Stomach smooth muscle (tissue), 2 donors: Measurements from ENCODE around the gene SCAF8.

Source experiments
- H3K27ac ChIP-seq: one replicate; pipeline ENCODE4 v1.7.0; 2013; ENCODE audit warnings: mild to moderate bottlenecking, low read length, inconsistent platforms
- H3K27me3 ChIP-seq, 2 donors: one replicate each; pipeline ENCODE4 v1.7.0; 2013; ENCODE audit warnings: low read length in 2 of 2; ENCODE audit not compliant: insufficient read depth in 2 of 2, control insufficient read depth in 1 of 2
- H3K36me3 ChIP-seq, 2 donors: one replicate each; pipeline ENCODE4 v1.7.0; 2013; ENCODE audit warnings: low read length in 2 of 2; ENCODE audit not compliant: control insufficient read depth in 2 of 2, insufficient read depth in 2 of 2
- H3K4me1 ChIP-seq: one replicate; pipeline ENCODE4 v1.7.0; 2013; ENCODE audit warnings: low read length; ENCODE audit not compliant: control insufficient read depth, insufficient read depth
- H3K4me3 ChIP-seq, 2 donors: one replicate each; pipeline ENCODE4 v1.7.0; 2013; ENCODE audit warnings: low read length in 2 of 2
- H3K9ac ChIP-seq, 2 donors: one replicate each; pipeline ENCODE4 v1.7.0; 2013; ENCODE audit warnings: low read length in 2 of 2, mild to moderate bottlenecking in 1 of 2
- H3K9me3 ChIP-seq, 2 donors: one replicate each; pipeline ENCODE4 v1.7.0; 2013; ENCODE audit warnings: low read length in 2 of 2; ENCODE audit not compliant: control insufficient read depth in 2 of 2
- donor health status: healthy.
- donor health status: Pancreatic carcinoma.

Gene SCAF8

GRCh38 chr6:154862536-154862935, 129.3 kb downstream of the SCAF8 start:
- Histone ChIP-seq H3K4me1 (no peaks in the 10 kb centered on the region), H3K4me3 (no peak overlapping the region), H3K9me3 (no peaks in the 10 kb centered on the region), H3K27ac (no peak overlapping the region), H3K36me3 (no peaks in the 10 kb centered on the region), H3K27me3 (no peaks in the 10 kb centered on the region), H3K9ac (no peak overlapping the region)

- no peak overlapping the region for H3K27ac ChIP-seq
- H3K9ac ChIP-seq: no peak overlapping the region
- H3K9me3 ChIP-seq: no peaks in the 10 kb centered on the region
- no peak overlapping the region for H3K4me3 ChIP-seq
- H3K27me3 ChIP-seq: no peaks in the 10 kb centered on the region
- H3K36me3 ChIP-seq: peaks cover 0 to 2% of the 10 kb centered on the region in 2 donors
- H3K4me1 ChIP-seq: no peaks in the 10 kb centered on the region
Measured at GRCh38 chr6:154864066-154864430, 130.8 kb downstream of the SCAF8 start.

- H3K27ac ChIP-seq: no peak overlapping the region
- H3K4me3 ChIP-seq: no peak overlapping the region
- peaks cover 0 to 2% of the 10 kb centered on the region in 2 donors for H3K36me3 ChIP-seq
- no peaks in the 10 kb centered on the region for H3K4me1 ChIP-seq
- H3K9me3 ChIP-seq: no peaks in the 10 kb centered on the region
- H3K27me3 ChIP-seq: no peaks in the 10 kb centered on the region
- H3K9ac ChIP-seq: no peak overlapping the region
Measured at GRCh38 chr6:154865291-154865690, 132.1 kb downstream of the SCAF8 start.

DNA sequence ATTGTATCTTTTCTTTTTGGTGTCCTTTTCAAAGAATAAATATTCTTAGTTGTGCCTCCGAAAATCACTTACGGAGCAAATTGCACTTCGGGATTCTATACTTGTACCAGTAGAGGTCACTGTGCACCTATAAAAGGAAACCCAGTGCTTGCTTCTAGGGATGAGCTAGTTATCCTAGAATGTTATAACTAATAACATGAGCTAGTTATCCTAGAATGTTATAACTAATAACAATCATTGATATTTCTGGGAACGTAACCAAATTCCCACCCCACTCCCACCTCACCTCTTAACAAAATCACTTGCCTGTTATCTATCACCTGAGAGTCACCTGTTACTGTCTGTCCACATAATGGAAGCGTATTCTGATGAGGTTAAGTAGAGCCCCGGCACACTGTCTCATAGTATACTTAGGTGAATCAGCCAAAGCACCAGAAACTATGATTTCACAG, 135.0 kb downstream of the SCAF8 start:
- Histone ChIP-seq H3K4me3 (no peak overlapping the region), H3K27me3 (no peaks in the 10 kb centered on the region), H3K9me3 (no peaks in the 10 kb centered on the region), H3K36me3 (peaks cover 0 to 2% of the 10 kb centered on the region in 2 donors), H3K4me1 (no peaks in the 10 kb centered on the region), H3K9ac (no peak overlapping the region), H3K27ac (no peak overlapping the region)

DNA sequence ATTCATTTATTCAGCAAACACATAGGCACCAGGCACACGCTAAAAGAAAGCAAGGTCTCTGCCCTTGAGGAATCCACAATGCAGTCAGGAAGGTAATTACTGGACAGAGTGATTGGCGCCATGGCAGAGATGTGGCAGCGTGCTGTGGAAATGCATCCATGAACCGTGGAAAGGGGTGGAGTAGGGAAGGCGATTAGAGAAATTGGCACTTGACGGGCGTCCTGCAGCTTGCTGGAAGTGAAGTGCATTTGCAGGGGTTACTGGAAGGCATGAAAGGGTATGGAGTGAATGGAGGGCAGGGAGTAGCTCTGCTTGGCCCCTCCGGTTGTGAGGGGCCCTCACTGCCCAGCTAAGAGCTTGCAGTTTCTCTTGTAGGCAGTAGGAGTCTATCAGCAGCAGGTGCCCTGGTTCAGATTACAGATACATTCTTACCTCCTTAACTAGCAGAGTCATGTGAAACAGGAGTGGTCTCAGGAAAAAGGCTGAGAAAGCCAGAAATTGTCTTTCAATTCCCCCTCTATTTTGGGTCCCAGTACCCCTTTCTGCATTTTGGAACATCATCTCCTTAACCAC, 139.4 kb downstream of the SCAF8 start:
- Histone ChIP-seq H3K4me1 (no peaks in the 10 kb centered on the region), H3K9me3 (no peaks in the 10 kb centered on the region)

GRCh38 chr6:154873546-154873945, 140.3 kb downstream of the SCAF8 start:
- no peaks in the 10 kb centered on the region for H3K4me1 ChIP-seq
- H3K9me3 ChIP-seq: no peaks in the 10 kb centered on the region
- no peak overlapping the region for H3K27ac ChIP-seq
- no peak overlapping the region for H3K4me3 ChIP-seq
- no peak overlapping the region for H3K9ac ChIP-seq
- H3K36me3 ChIP-seq: peaks cover 0 to 2% of the 10 kb centered on the region in 2 donors
- no peaks in the 10 kb centered on the region for H3K27me3 ChIP-seq

More for the DNA sequence above, 139.4 kb downstream of the SCAF8 start:
- Histone ChIP-seq H3K9ac (no peak overlapping the region), H3K27ac (no peak overlapping the region), H3K4me3 (no peak overlapping the region), H3K27me3 (no peaks in the 10 kb centered on the region), H3K36me3 (peaks cover 0 to 2% of the 10 kb centered on the region in 2 donors)

GRCh38 chr6:154874773-154875592, 141.8 kb downstream of the SCAF8 start:
- H3K9ac ChIP-seq: no peak overlapping the region
- no peak overlapping the region for H3K4me3 ChIP-seq
- no peaks in the 10 kb centered on the region for H3K4me1 ChIP-seq
- H3K36me3 ChIP-seq: peaks cover 0 to 2% of the 10 kb centered on the region in 2 donors
- no peaks in the 10 kb centered on the region for H3K27me3 ChIP-seq
- no peaks in the 10 kb centered on the region for H3K9me3 ChIP-seq
- H3K27ac ChIP-seq: no peak overlapping the region

DNA sequence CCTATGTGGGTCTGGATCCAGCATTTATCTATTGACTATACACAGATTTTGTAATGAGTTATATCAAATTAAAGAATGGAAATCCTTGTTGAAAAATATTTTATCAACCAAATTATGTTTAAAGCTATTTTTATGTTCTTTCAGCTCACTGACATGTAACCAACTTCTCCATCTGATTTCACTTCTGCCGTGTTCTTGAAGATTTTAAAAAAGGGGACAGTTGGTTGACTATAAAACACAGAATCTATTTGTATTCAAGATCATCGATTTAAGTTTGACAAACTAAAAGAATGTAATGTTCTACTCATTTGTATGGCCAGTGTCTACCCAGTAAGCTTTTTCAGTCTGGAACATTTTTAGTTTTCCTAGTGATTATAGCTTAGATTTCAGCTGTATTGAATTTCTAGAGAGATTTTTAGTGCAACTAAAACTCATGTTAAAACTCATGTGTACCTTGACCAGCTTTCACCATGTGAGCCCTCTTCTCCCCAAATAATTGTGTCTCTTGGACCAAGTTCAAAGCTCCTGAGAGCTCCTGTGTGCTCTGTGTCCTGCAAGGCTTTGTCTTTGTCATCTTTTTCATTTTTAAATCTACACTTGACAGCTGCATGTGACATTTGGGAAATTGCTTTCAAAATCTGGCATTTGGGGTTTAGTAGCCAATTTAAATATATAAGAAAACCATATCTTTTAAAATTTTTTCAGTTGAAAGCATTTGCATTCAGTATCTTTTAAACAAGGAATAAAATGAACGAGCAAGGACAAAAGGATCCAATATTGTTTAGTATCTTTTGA, 143.5 kb downstream of the SCAF8 start:
- Histone ChIP-seq H3K36me3 (peaks cover 0 to 2% of the 10 kb centered on the region in 2 donors), H3K9me3 (no peaks in the 10 kb centered on the region), H3K27me3 (no peaks in the 10 kb centered on the region), H3K27ac (no peak overlapping the region), H3K4me3 (no peak overlapping the region), H3K4me1 (no peaks in the 10 kb centered on the region), H3K9ac (no peak overlapping the region)

DNA sequence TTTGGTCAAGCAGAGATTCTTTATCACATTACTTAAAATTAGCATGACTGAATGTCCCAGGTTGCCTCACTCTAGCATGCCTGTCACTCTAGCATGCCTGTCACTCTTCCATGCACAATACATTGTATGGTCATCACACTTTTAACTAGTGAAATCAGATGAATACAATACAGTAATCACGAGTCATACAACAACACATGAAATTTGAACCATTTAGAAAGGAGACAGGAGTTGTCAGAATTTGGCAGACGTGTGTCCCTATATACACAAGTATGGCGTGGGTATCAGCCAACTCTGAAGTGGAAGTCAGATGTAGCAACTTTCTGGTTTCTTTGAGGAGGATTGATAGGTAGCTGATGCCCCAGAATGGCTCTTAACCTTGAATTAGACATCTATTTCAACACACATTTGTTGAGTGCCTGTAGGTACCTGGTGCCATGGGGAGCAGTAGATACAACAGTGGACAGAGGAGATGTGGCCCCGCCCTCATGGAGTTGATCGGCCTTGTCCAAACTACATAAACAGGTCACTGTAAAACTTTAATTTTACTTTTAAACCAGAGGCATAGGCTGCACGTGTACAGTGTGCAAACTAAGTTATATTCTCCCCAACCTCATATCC, 145.8 kb downstream of the SCAF8 start:
- H3K4me1 ChIP-seq: no peaks in the 10 kb centered on the region
- H3K9ac ChIP-seq: no peak overlapping the region
- H3K36me3 ChIP-seq: peaks cover 0 to 5% of the 10 kb centered on the region in 2 donors
- H3K27me3 ChIP-seq: no peaks in the 10 kb centered on the region
- H3K9me3 ChIP-seq: no peaks in the 10 kb centered on the region
- no peak overlapping the region for H3K4me3 ChIP-seq
- H3K27ac ChIP-seq: no peak overlapping the region

DNA sequence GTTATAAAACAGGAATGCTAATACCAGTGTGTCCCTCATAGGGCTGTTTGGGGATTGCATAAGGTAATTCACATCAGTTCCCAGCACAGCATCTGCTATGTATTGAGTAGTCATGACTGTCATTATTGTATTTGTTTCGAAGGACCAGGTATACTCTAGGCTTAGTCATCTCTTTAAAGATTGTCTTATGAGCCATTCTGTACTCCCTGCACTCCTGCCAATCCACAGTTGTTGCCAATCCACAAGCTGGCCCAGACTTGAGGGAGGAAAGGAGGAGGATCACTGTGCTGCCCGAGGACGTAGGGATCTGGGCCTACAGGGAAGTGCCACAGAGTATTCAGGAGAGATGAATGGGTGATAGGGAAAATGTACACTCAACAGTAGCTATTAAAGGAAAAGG, 148.9 kb downstream of the SCAF8 start:
- Histone ChIP-seq H3K9me3 (no peaks in the 10 kb centered on the region), H3K27me3 (no peaks in the 10 kb centered on the region), H3K4me3 (no peak overlapping the region), H3K9ac (no peak overlapping the region), H3K4me1 (peaks cover under 1% of the 10 kb centered on the region), H3K27ac (no peak overlapping the region), H3K36me3 (peaks cover 0 to 5% of the 10 kb centered on the region in 2 donors)
